GM21423 (cell line): ENCODE data around the gene SPNS3.

ENCODE experiments used
- ATAC-seq: cut with Tn5 transposase; IDR thresholded peaks from one replicate; pipeline ENCODE4 v1.9.1; 2021; ENCODE audit warnings: mild to moderate bottlenecking, moderate library complexity; ENCODE audit not compliant: unreplicated experiment

Gene SPNS3

GRCh38 chr17:4426499-4427208 is 7.1 kb upstream of the SPNS3 start:
- ATAC-seq = no peak

GRCh38 chr17:4427505-4427904 is 6.2 kb upstream of the SPNS3 start:
- ATAC-seq = no peak

- ATAC-seq = no peak
These were observed 2.6 kb downstream of the SPNS3 start for GRCh38 chr17:4436381-4436780.

- ATAC-seq = no peak
These were observed 3.1 kb downstream of the SPNS3 start for GRCh38 chr17:4436846-4437245.

GRCh38 chr17:4438162-4438944 is 4.6 kb downstream of the SPNS3 start:
- no peak for ATAC-seq

GRCh38 chr17:4440021-4440420 is 6.3 kb downstream of the SPNS3 start:
- ATAC-seq = no peak

- ATAC-seq = no peak
These were observed 7.2 kb downstream of the SPNS3 start for GRCh38 chr17:4440690-4441686.

- ATAC-seq = no peak
These were observed 8.8 kb downstream of the SPNS3 start for GRCh38 chr17:4442582-4442981.

GRCh38 chr17:4443476-4443875 is 9.7 kb downstream of the SPNS3 start:
- no peak for ATAC-seq

GRCh38 chr17:4444782-4445473 is 11.2 kb downstream of the SPNS3 start:
- no peak for ATAC-seq

GRCh38 chr17:4445731-4446130 is 12.0 kb downstream of the SPNS3 start:
- ATAC-seq = no peak

- no peak for ATAC-seq
These were observed 12.8 kb downstream of the SPNS3 start for GRCh38 chr17:4446326-4447071.

- no peak for ATAC-seq
These were observed 14.6 kb downstream of the SPNS3 start for GRCh38 chr17:4448197-4448980.

GRCh38 chr17:4449736-4450135 is 16.0 kb downstream of the SPNS3 start:
- ATAC-seq = no peak

- no peak for ATAC-seq
These were observed 17.1 kb downstream of the SPNS3 start for GRCh38 chr17:4450710-4451316.

GRCh38 chr17:4453812-4454591 is 20.3 kb downstream of the SPNS3 start:
- no peak for ATAC-seq

GRCh38 chr17:4460661-4461060 is 26.9 kb downstream of the SPNS3 start:
- no peak for ATAC-seq
